Measurements from ENCODE around the gene SLC22A2. TPM values are rescaled to one million over a fixed set of nuclear protein-coding genes. Genes with fewer than 3 reads are reported as not detected.

The SLC22A2 gene
- total RNA-seq, 1 experiment from 2014 or later = not detected

GRCh38 chr6:160282444-160282843, 23.8 kb upstream of the SLC22A2 start:
- CTCF ChIA-PET = no interaction called here
- Mint-ChIP-seq H3K9me3 (ENCODE audit: low read depth, unreplicated experiment) (no peaks in the 10 kb centered on the region), H3K27ac (ENCODE audit: unreplicated experiment) (no peak overlapping the region), H3K27me3 (ENCODE audit: unreplicated experiment) (no peaks in the 10 kb centered on the region), H3K4me3 (ENCODE audit: low read depth, unreplicated experiment) (no peak overlapping the region), H3K4me1 (ENCODE audit: low read depth, unreplicated experiment) (no peaks in the 10 kb centered on the region), H3K36me3 (ENCODE audit: insufficient read depth, unreplicated experiment) (no peaks in the 10 kb centered on the region)
- intact Hi-C loops (cut with micrococcal nuclease; ENCODE audit: unreplicated experiment) = no loop called here
- no peak for TF ChIP-seq CTCF (IDR thresholded peaks at IDR 0.05; ENCODE audit: unreplicated experiment)
- DNase-seq = no peak
- no TSS peak for BruUV-seq (replicated peaks)

DNA sequence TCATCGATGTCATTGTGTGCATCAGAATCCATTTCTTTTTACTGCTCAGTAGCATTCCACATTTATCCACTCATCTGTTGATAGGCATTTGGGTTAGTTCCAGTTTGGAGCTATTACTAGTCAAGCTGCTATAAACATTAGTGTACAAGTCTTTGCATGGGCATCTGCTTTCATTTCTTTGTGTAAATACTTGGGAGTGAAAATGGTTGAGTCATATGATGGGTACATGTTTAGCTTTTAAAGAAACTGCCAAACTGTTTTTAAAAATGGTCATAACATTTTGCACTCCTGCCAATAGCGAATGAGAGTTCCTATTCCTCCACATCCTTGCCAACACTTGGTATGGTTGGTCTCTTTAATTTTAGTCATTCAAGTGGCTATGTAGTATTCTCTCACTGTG, 21.2 kb upstream of the SLC22A2 start:
- Mint-ChIP-seq H3K4me1 (ENCODE audit: low read depth, unreplicated experiment) (no peaks in the 10 kb centered on the region), H3K36me3 (ENCODE audit: insufficient read depth, unreplicated experiment) (no peaks in the 10 kb centered on the region), H3K4me3 (ENCODE audit: low read depth, unreplicated experiment) (no peak overlapping the region), H3K9me3 (ENCODE audit: low read depth, unreplicated experiment) (no peaks in the 10 kb centered on the region), H3K27me3 (ENCODE audit: unreplicated experiment) (no peaks in the 10 kb centered on the region), H3K27ac (ENCODE audit: unreplicated experiment) (no peak overlapping the region)
- intact Hi-C loops (cut with micrococcal nuclease; ENCODE audit: unreplicated experiment) = no loop called here
- TF ChIP-seq CTCF (IDR thresholded peaks at IDR 0.05; ENCODE audit: unreplicated experiment) = no peak
- CTCF ChIA-PET = interaction anchor here (0.6 kb wide), 1 partner anchor 411 kb away, joined by 11 read pairs; no protein-coding TSS in a partner anchor
- DNase-seq = no peak
- BruUV-seq (replicated peaks) = no TSS peak

GRCh38 chr6:160278786-160279310, 20.2 kb upstream of the SLC22A2 start:
- H3K36me3 Mint-ChIP-seq (ENCODE audit: insufficient read depth, unreplicated experiment) = no peaks in the 10 kb centered on the region
- H3K9me3 Mint-ChIP-seq (ENCODE audit: low read depth, unreplicated experiment) = no peaks in the 10 kb centered on the region
- no peak overlapping the region for H3K27ac Mint-ChIP-seq (ENCODE audit: unreplicated experiment)
- DNase-seq = no peak
- peaks cover under 1% of the 10 kb centered on the region for H3K4me1 Mint-ChIP-seq (ENCODE audit: low read depth, unreplicated experiment)
- no TSS peak for BruUV-seq (replicated peaks)
- intact Hi-C loops (cut with micrococcal nuclease; ENCODE audit: unreplicated experiment) = no loop called here
- H3K4me3 Mint-ChIP-seq (ENCODE audit: low read depth, unreplicated experiment) = no peak overlapping the region
- no peak for TF ChIP-seq CTCF (IDR thresholded peaks at IDR 0.05; ENCODE audit: unreplicated experiment)
- CTCF ChIA-PET = no interaction called here
- H3K27me3 Mint-ChIP-seq (ENCODE audit: unreplicated experiment) = no peaks in the 10 kb centered on the region

GRCh38 chr6:160278311-160278710, 19.7 kb upstream of the SLC22A2 start:
- TF ChIP-seq CTCF (IDR thresholded peaks at IDR 0.05; ENCODE audit: unreplicated experiment) = no peak

More at GRCh38 chr6:160278311-160278710, 19.7 kb upstream of the SLC22A2 start:
- no peaks in the 10 kb centered on the region for H3K36me3 Mint-ChIP-seq (ENCODE audit: insufficient read depth, unreplicated experiment)
- intact Hi-C loops (cut with micrococcal nuclease; ENCODE audit: unreplicated experiment) = no loop called here
- no peaks in the 10 kb centered on the region for H3K27me3 Mint-ChIP-seq (ENCODE audit: unreplicated experiment)
- no peak overlapping the region for H3K27ac Mint-ChIP-seq (ENCODE audit: unreplicated experiment)
- no peak overlapping the region for H3K4me3 Mint-ChIP-seq (ENCODE audit: low read depth, unreplicated experiment)
- BruUV-seq (replicated peaks) = no TSS peak
- CTCF ChIA-PET = no interaction called here
- DNase-seq = no peak
- H3K9me3 Mint-ChIP-seq (ENCODE audit: low read depth, unreplicated experiment) = no peaks in the 10 kb centered on the region
- peaks cover 6% of the 10 kb centered on the region for H3K4me1 Mint-ChIP-seq (ENCODE audit: low read depth, unreplicated experiment)
